ENCODE measurements around the gene COX14.

- TF ChIP-seq EZH2 (IDR thresholded peaks at IDR 0.05; ENCODE audit: insufficient read depth, poor library complexity, severe bottlenecking) (no peak), EZH2phosphoT487 (IDR thresholded peaks at IDR 0.05; ENCODE audit: insufficient read depth, low read depth) (no peak)
Measured at GRCh38 chr12:50103767-50104321, 8.2 kb upstream of the COX14 start, which contains the start of gene GPD1.
